ENCODE results near the gene LDLRAD2.

Gene LDLRAD2

DNA sequence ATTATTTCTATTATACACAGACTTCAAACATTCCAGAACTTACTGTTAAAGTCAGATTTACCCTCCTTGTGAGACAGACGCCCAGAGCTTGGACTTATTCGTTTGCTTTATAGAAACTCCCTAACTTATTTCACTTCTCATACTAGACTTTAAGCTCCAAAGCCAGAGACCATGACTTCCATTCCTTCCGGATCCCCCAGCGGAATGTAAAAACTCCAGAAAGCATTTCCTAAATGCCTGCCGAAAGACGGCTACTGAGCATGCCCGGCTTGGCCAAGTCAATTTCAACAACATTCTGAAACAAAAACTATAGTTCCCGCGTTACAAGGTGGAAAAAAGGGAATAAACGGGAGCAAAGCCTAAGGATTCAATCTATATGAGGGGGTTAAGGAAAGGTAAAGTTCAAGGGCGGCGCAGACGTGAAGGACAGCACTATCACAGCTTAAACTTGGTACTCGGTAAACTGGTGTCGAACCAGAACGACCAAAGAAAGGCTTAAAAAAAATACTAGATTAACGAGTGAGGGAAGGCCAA is 30.2 kb upstream of the LDLRAD2 start:
- DNase-seq (ENCODE audit: low read depth in 1 of 2, low spot score in 1 of 2): no peak
- Histone ChIP-seq H3K27me3 (ENCODE audit: insufficient read depth, poor library complexity, severe bottlenecking) (no peaks in the 10 kb centered on the region), H3K27ac (replicated peaks) (peak overlapping the region; percentile 100), H3K4me3 (replicated peaks; ENCODE audit: insufficient read depth, low read length) (peak overlapping the region; percentile 100)
- TF ChIP-seq, protein P1, sequence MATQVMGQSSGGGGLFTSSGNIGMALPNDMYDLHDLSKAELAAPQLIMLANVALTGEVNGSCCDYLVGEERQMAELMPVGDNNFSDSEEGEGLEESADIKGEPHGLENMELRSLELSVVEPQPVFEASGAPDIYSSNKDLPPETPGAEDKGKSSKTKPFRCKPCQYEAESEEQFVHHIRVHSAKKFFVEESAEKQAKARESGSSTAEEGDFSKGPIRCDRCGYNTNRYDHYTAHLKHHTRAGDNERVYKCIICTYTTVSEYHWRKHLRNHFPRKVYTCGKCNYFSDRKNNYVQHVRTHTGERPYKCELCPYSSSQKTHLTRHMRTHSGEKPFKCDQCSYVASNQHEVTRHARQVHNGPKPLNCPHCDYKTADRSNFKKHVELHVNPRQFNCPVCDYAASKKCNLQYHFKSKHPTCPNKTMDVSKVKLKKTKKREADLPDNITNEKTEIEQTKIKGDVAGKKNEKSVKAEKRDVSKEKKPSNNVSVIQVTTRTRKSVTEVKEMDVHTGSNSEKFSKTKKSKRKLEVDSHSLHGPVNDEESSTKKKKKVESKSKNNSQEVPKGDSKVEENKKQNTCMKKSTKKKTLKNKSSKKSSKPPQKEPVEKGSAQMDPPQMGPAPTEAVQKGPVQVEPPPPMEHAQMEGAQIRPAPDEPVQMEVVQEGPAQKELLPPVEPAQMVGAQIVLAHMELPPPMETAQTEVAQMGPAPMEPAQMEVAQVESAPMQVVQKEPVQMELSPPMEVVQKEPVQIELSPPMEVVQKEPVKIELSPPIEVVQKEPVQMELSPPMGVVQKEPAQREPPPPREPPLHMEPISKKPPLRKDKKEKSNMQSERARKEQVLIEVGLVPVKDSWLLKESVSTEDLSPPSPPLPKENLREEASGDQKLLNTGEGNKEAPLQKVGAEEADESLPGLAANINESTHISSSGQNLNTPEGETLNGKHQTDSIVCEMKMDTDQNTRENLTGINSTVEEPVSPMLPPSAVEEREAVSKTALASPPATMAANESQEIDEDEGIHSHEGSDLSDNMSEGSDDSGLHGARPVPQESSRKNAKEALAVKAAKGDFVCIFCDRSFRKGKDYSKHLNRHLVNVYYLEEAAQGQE (IDR thresholded peaks at IDR 0.05; ENCODE audit: insufficient replicate concordance, low read depth): no peak
- TF ChIP-seq GABPA (IDR thresholded peaks at IDR 0.05; ENCODE audit: low read depth): no peak
- no peak for TF ChIP-seq POLR2AphosphoS5 (IDR thresholded peaks at IDR 0.05; ENCODE audit: low read depth)
- no peak for TF ChIP-seq SPI1 (IDR thresholded peaks at IDR 0.05; ENCODE audit: borderline replicate concordance, low read depth)
- TF ChIP-seq, protein P2, sequence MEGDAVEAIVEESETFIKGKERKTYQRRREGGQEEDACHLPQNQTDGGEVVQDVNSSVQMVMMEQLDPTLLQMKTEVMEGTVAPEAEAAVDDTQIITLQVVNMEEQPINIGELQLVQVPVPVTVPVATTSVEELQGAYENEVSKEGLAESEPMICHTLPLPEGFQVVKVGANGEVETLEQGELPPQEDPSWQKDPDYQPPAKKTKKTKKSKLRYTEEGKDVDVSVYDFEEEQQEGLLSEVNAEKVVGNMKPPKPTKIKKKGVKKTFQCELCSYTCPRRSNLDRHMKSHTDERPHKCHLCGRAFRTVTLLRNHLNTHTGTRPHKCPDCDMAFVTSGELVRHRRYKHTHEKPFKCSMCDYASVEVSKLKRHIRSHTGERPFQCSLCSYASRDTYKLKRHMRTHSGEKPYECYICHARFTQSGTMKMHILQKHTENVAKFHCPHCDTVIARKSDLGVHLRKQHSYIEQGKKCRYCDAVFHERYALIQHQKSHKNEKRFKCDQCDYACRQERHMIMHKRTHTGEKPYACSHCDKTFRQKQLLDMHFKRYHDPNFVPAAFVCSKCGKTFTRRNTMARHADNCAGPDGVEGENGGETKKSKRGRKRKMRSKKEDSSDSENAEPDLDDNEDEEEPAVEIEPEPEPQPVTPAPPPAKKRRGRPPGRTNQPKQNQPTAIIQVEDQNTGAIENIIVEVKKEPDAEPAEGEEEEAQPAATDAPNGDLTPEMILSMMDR (IDR thresholded peaks at IDR 0.05; ENCODE audit: insufficient read depth, low read length): no peak

DNA sequence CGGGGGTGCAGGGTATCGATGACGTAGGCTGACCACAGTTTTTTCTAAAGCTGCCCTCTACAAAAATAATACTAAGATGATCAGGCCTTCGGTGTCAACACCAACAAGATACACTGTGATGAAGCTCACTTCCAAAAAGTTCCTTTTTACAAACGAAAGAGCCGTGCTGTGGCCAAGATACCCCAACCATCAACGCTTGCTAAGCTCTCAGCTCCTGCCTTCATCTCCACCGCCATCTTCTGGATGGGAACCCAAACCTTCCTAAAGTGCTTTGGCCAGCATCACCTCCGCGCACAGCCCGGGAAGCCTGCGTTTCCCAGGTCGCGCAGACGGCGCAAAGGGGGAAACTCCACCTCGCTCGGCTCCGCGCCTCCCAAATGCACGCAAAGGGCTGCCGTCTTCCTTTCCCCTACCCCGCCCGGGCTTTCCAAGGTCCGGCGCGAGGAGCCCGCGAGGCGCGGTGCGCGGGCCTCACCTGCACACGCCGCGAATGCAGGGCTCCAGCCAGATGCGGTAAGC is 29.7 kb upstream of the LDLRAD2 start:
- TF ChIP-seq, protein P1 (IDR thresholded peaks at IDR 0.05; ENCODE audit: insufficient replicate concordance, low read depth): peak; percentile 28
- TF ChIP-seq, protein P2 (IDR thresholded peaks at IDR 0.05; ENCODE audit: insufficient read depth, low read length): no peak
- TF ChIP-seq GABPA (IDR thresholded peaks at IDR 0.05; ENCODE audit: low read depth) (no peak), SPI1 (IDR thresholded peaks at IDR 0.05; ENCODE audit: borderline replicate concordance, low read depth) (no peak), POLR2AphosphoS5 (IDR thresholded peaks at IDR 0.05; ENCODE audit: low read depth) (no peak)
- peak in 1 of 2 experiments; percentile 77 for DNase-seq (ENCODE audit: low read depth in 1 of 2, low spot score in 1 of 2)
- H3K4me3 ChIP-seq (replicated peaks; ENCODE audit: insufficient read depth, low read length): peak overlapping the region; percentile 100
- peak overlapping the region; percentile 100 for H3K27ac ChIP-seq (replicated peaks)
- H3K27me3 ChIP-seq (ENCODE audit: insufficient read depth, poor library complexity, severe bottlenecking): no peaks in the 10 kb centered on the region

DNA sequence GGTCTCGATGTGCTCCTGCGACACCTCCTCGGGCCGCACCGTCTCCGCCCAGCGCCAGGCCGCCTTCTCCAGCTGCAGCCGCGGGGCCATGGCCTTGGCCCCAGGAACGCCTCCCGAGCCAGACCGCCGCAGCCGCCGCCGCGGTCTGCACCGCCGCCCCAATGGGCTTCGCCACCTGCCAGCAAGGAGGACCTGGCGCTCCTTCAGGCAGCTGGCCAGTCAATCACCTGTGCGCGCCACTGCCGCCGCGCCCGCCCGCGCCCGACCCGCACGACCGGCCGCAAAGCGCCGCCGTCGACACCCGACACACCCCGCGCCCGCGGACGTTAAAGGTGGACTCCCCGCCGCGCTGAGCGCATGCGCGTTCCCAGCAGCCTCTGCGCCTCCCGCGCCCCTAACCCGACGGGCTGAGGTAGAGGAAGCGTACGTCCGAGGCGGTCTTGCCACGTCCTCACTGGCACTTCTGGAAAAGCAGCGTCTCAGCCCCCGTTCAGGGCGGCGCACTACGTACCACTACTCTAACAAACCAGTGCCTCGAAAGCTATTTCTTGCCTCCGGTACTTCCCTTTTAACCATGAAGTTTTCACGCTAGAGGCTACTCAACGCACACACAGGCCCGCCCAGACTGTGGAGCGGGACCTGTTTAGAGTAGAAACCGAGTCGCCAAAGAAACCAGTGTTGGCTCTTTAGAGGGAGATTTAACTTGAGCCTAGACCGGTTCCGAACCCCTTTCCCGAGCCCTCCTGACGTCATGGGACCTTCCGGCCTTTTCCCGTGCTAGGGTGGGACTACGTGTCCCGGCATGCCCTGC is 29.0 kb upstream of the LDLRAD2 start, which contains the start of gene USP48:
TSS of gene USP48 (minus strand) at position 282 of the 811 bp plus-strand sequence. CDS start at position 90, 192 bp downstream.
- peak within 1 kb of the TSS; percentile 100 for H3K27ac ChIP-seq (replicated peaks)
- DNase-seq (ENCODE audit: low read depth in 1 of 2, low spot score in 1 of 2): peak; percentile 93 to 97
- H3K4me3 ChIP-seq (replicated peaks; ENCODE audit: insufficient read depth, low read length): peak within 1 kb of the TSS; percentile 100
- TF ChIP-seq SPI1 (IDR thresholded peaks at IDR 0.05; ENCODE audit: borderline replicate concordance, low read depth): peak; percentile 32; the same call in 1 of the 2 replicates
- TF ChIP-seq, protein P2 (IDR thresholded peaks at IDR 0.05; ENCODE audit: insufficient read depth, low read length): no peak
- peak; percentile 100 for TF ChIP-seq POLR2AphosphoS5 (IDR thresholded peaks at IDR 0.05; ENCODE audit: low read depth)
- TF ChIP-seq GABPA (IDR thresholded peaks at IDR 0.05; ENCODE audit: low read depth): no peak
- TF ChIP-seq, protein P1 (IDR thresholded peaks at IDR 0.05; ENCODE audit: insufficient replicate concordance, low read depth): peak; percentile 73
- no peaks in the 10 kb centered on the region for H3K27me3 ChIP-seq (ENCODE audit: insufficient read depth, poor library complexity, severe bottlenecking)
